ENCODE data around the gene ZNF526. TPM values are rescaled to one million over a fixed set of nuclear protein-coding genes. Genes with fewer than 3 reads are reported as not detected.

Gene ZNF526
- total and polyA plus RNA-seq, 9 of the 15 experiments (the other 6 are each of a cell fraction or from before 2014, with no cell fraction given), result 1.3 to 17.9 (median 6.2) TPM

- TF ChIP-seq E2F4 (CRISPR knock-in tag; IDR thresholded peaks at IDR 0.05; ENCODE audit: low read depth) (0 out of 2 replicates have a peak, but pooled peaks have one; percentile 44), LEF1 (IDR thresholded peaks at IDR 0.05) (peak; percentile 89), TAL1 (IDR thresholded peaks at IDR 0.05) (no peak), CBX2 (IDR thresholded peaks at IDR 0.05; ENCODE audit: insufficient read depth, low read length, poor library complexity, severe bottlenecking) (no peak), CHD4 (IDR thresholded peaks at IDR 0.05; ENCODE audit: insufficient read depth, insufficient replicate concordance, low read depth, low read length, poor library complexity, severe bottlenecking) (no peak), EP300 (IDR thresholded peaks at IDR 0.05; ENCODE audit: low read length) (peak; percentile 80), ZBTB7A (IDR thresholded peaks at IDR 0.05; ENCODE audit: borderline replicate concordance, control insufficient read depth, low read depth, low read length) (no peak), ZBTB43 (CRISPR knock-in tag; IDR thresholded peaks at IDR 0.05) (no peak), ZNF324 (CRISPR knock-in tag; IDR thresholded peaks at IDR 0.05) (0 out of 2 replicates have a peak, but pooled peaks have one; percentile 31), L3MBTL2 (IDR thresholded peaks at IDR 0.05) (peak; percentile 84; the same call in 1 of the 2 replicates), RBM17 (IDR thresholded peaks at IDR 0.05; ENCODE audit: borderline replicate concordance, low read depth, low read length) (no peak), KDM2B (CRISPR knock-in tag; IDR thresholded peaks at IDR 0.05) (no peak), ZNF23 (CRISPR knock-in tag; IDR thresholded peaks at IDR 0.05) (no peak), NCOA1 (IDR thresholded peaks at IDR 0.05; ENCODE audit: low read depth) (peak; percentile 52; the same call in 1 of the 2 replicates), ETV6 (IDR thresholded peaks at IDR 0.05; ENCODE audit: borderline replicate concordance in 1 of 2, low read depth in 2 of 2, low read length in 1 of 2) (no peak), ETV6 (CRISPR knock-in tag; IDR thresholded peaks at IDR 0.05; ENCODE audit: borderline replicate concordance) (no peak), SP1 (CRISPR knock-in tag; IDR thresholded peaks at IDR 0.05) (no peak), SRSF7 (optimal IDR thresholded peaks at IDR 0.05; ENCODE audit: low read depth, low read length) (no peak), ELF4 (CRISPR knock-in tag; IDR thresholded peaks at IDR 0.05) (no peak), ZNF197 (CRISPR knock-in tag; IDR thresholded peaks at IDR 0.05; ENCODE audit: low read depth) (peak; percentile 80; the same call in 1 of the 2 replicates), ZNF589 (CRISPR knock-in tag; IDR thresholded peaks at IDR 0.05; ENCODE audit: low read depth) (peak; percentile 78; the same call in 1 of the 2 replicates), NCOA4 (IDR thresholded peaks at IDR 0.05; ENCODE audit: partially characterized antibody) (no peak), ILK (tag; IDR thresholded peaks at IDR 0.05; ENCODE audit: borderline replicate concordance, low read depth) (no peak), ZNF764 (CRISPR knock-in tag; IDR thresholded peaks at IDR 0.05; ENCODE audit: low read depth) (no peak), HMGN3 (IDR thresholded peaks at IDR 0.05; ENCODE audit: borderline replicate concordance, extremely low read depth, insufficient read length, low read depth, low read length) (peak; percentile 68), ZBED1 (IDR thresholded peaks at IDR 0.05) (no peak), SMARCC2 (IDR thresholded peaks at IDR 0.05; ENCODE audit: low read depth) (no peak), CBFA2T3 (IDR thresholded peaks at IDR 0.05) (no peak), ZFP1 (CRISPR knock-in tag; IDR thresholded peaks at IDR 0.05) (no peak)
These were observed 48.1 kb downstream of the ZNF526 start (continued) for GRCh38 chr19:42268142-42268703.

All from K562 (cell line).